GM21360 (cell line): ENCODE results near the gene CBARP.
A peak's percentile ranks its signal among the peaks of the same experiment; 100 is the strongest.

Source experiments
- ATAC-seq: cut with Tn5 transposase; IDR thresholded peaks from one replicate; pipeline ENCODE4 v1.9.1; 2021; ENCODE audit warnings: mild to moderate bottlenecking, moderate library complexity; ENCODE audit not compliant: unreplicated experiment

CBARP gene

DNA sequence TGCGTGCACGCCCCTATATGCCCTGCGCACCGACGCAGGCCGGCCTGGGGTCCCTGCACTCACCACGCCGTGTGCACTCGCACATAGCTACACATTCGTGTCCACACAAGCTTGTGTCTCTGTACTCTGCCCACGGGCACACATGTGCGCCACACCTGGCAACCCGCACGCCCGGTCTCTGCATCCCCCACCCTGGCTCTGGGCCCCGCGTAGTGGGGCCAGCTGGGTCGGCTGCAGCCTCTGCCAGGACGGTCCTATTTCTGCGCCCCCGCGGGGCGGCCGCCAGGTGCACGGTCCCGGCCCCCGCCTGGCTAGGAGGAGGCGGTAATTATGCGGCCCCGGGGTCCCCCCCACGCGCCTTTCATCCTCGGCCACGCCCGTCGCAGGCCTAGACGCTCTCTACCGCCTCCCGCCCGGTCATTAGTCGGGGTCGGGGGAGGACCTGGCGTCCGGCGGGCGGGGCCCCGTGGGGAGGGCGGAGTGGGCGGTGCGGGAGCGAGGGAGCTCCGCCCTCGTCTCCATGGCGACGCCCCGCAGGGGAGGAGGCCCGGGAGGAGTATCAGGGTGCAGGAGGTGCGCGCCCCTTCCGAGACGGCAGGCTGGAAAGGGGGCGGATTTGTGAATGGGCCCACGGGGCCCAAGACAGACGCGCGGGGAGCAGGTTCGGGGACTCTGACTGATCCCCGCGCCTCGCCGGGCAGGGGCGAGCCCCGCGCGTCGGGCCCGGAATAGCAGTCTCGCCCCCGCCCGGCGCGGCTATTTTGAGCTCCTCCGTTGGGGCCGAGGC is 28.5 kb upstream of the CBARP start:
- peak; percentile 23 for ATAC-seq

DNA sequence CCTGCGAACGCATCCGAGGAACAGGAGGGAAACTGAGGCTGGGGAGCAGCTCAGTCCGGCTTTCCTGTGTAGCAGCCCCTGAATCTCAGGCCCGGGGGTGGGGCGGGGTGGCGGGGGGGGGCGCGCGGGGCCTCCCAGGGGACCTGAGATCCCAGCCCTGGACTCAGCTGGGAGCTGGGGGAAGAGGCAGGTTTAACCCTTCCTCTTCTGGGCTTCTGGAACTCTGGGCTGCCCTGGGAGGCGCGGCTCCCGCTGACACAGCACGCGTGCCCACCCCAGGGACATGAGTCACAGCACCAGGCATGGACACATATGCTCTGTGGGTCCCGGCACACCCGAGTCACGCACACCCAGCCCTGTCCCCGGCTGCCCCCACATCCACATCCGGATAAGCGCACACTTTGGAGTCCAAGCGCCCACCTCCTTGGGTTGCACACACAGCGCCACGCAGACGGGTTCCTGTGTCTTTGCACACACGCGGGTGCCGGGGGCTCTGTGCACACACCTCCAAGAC is 27.9 kb upstream of the CBARP start:
- peak; percentile 0 for ATAC-seq

- ATAC-seq, result no peak
Observed at GRCh38 chr19:1264801-1265614, 27.2 kb upstream of the CBARP start.

GRCh38 chr19:1263188-1263587 is 25.4 kb upstream of the CBARP start:
- ATAC-seq, result no peak

DNA sequence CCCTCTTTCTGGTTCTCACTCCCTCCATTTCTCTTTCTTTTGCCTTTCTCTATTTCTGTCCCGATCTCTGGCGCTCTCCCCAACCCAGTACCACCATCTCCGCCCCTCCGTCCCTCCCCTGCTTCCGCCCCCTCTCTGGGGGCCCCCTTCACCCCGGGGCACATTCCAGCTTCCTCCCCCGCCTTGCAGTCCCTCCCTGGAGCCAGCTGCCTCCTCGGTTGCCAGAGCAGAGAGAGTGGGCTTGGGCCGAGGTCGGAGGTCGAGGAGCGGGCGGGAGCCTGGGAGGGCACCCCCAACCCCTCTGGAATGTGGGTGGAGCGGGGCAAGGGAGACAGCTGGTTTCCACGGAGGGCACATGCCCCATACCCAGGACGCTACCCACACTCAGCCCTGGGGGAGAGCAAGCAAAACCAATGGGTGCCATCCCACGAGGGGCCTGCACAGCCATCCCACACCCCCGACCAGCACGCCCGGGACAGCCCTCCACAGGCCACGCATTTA is 24.9 kb upstream of the CBARP start:
- ATAC-seq, result no peak

DNA sequence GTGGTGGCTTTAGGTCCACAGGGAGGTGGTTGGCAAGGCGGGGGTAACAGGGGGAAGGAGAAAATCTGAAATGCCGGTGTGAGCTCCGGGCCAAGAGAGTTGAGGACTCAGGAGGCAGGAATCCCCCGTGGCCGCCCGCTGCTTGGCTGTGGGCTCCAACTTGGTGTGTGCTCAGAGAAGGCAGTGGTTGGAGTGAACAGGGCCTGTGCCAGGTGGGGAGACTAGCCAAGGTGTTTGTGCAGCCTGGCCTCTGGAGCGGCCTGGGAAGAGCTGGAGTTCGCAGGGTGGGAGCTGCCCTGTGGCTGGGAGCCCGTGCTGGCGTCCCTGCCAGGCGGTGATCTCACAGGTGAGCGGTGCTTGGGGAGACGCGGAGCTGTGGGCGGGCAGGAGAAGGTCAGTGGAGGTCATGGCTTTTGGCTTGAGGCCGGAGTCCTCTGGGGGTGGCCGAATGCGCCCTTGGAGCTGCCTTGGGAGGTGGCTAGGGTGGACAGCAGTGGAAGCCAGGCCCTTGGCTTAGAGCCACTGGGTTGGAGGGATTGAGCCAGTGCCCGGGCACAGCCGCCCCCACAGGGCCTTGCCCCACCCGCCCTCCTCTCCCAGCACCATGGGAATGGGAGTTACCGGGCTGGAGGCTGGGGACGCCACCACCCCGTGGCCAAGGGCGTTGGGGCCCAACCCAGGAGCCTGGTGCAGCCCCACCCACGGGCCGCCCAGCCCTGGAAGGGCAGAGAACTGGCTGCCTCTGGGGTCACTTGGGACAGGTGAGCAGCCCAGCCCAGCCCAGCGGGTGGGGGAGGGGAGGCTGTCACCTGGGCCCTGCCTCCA is 24.2 kb upstream of the CBARP start:
- no peak for ATAC-seq

- no peak for ATAC-seq
Observed at GRCh38 chr19:1261538-1261797, 23.7 kb upstream of the CBARP start.

- peak; percentile 51 for ATAC-seq
Observed at GRCh38 chr19:1260749-1261537, 23.1 kb upstream of the CBARP start.

GRCh38 chr19:1259876-1260748 is 22.3 kb upstream of the CBARP start:
- peak; percentile 4 for ATAC-seq

- ATAC-seq, result no peak
Observed at GRCh38 chr19:1259206-1259875, 21.5 kb upstream of the CBARP start.

- no peak for ATAC-seq
Observed at GRCh38 chr19:1258707-1259205, 21.0 kb upstream of the CBARP start.

- no peak for ATAC-seq
Observed at GRCh38 chr19:1258163-1258492, 20.3 kb upstream of the CBARP start.

DNA sequence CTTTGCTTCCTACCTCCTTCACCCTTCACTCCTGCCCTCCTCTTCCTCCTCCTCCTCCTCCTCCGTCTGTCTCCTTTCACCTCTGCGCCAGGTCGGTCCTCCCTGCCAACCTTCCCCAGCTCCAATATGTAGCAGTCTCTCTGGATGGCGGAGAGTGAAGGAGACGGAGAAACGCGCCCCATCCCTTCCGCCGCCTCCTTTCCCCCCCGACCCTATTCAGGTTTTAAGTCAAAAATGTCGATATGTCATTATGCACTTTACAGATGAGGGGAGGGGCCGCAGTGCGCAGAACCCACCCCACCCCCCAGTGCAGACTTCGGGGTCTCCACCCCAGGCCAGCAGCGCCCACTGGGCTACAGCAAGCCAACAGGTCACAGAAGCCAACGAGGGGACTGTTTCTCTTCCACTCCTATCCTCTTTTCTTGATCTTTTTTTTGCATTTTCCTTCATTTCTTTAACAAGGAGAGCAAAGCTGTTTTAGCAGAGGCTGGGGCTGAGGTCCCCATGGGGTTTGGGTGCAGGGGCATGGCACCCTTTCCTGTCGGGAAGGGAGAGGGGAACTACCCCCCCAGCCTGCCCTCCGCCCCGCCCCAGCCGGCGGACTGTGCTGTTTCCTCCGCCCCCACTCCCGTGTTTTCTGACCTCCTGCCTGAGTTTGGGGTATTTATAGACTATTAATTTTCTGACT is 19.8 kb upstream of the CBARP start:
- ATAC-seq, result no peak

DNA sequence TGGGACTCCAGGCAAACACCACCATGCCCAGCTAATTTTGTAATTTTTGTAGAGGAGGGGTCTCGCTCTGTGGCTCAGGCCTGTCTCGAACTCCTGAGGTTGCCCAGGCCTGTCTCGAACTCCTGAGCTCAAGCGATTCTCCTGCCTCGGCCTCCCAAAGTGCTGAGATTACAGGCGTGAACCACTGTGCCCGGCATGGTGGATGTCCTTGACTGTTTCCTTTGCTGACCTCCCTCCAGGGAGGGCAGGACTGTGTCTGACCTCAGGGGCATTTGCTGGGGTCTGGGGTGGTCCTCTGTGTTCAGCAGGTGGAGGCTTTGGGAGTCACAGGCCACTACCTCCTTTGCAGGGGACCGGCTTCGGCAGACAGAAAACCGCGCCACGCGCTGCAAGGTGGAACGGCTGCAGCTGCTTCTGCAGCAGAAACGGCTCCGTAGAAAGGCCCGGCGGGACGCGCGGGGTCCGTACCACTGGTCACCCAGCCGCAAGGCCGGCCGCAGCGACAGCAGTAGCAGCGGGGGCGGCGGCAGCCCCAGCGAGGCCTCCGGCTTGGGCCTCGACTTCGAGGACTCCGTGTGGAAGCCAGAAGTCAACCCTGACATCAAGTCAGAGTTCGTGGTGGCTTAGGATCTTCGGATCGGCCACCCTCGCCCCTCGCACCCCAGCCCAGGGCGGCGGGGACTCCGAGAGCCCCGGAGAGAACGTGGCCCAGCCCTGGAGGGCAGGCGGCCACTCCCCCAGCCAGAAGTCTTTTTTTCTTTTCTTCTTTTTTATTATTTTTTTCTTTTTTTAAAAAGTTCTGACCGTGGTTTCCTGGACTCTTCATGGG is 19.1 kb upstream of the CBARP start:
- ATAC-seq, result no peak

DNA sequence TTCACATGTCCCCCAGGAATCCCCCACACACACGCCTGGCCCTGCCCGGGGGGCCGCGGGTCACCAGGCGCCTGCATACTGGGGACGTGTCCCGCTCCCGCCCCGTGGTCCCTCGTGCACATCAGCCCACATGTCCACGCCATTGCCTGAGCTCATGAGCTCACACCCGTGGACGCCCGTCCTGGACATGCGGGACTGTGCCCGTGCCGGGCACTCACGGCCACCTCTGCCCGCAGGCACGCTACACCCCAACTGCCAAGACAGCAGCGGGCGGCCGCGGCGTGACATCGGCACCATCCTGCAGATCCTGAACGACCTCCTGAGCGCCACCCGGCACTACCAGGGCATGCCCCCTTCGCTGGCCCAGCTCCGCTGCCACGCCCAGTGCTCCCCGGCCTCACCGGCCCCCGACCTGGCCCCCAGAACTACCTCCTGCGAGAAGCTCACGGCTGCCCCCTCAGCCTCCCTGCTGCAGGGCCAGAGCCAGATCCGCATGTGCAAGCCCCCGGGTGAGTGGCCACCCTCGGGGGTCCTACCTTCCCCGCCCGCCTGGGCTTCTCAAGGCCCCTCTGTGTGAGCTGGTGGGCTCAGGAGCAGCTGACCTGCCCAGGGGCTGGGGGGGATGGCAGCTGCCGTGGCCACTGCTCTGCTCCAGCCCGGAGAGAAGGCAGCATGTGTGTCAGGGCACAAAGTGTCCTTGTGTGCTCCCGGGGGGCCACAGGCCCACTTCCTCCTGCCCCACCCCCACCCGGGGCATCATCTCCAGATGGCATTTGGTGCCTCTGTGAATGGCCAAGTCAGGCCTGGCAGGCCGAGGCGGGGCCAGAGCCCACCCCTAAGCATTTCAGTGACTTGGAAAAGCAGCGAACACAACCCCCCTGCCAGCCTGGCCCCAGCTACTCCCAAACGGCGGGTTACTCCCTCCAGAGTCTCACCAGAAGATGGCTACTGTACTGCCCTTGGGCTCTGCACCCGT is 17.7 kb upstream of the CBARP start:
- ATAC-seq, result no peak

GRCh38 chr19:1254530-1255185 is 16.9 kb upstream of the CBARP start:
- ATAC-seq, result no peak
